ENCODE measurements around the gene TOR4A.

GRCh38 chr9:137236238-137236935, 41.1 kb upstream of the TOR4A start:
- no peak for TF ChIP-seq GATA2 (IDR thresholded peaks at IDR 0.05; ENCODE audit: low read depth, low read length)
- TF ChIP-seq GATA3 (IDR thresholded peaks at IDR 0.05; ENCODE audit: low read depth, low read length) = no peak

All from SH-SY5Y (cell line).